ENCODE measurements around the gene PMM2. TPM values are rescaled to one million over a fixed set of nuclear protein-coding genes. Genes with fewer than 3 reads are reported as not detected.

The PMM2 gene
- total RNA-seq, 1 experiment from 2014 or later, result 53.8 TPM

DNA sequence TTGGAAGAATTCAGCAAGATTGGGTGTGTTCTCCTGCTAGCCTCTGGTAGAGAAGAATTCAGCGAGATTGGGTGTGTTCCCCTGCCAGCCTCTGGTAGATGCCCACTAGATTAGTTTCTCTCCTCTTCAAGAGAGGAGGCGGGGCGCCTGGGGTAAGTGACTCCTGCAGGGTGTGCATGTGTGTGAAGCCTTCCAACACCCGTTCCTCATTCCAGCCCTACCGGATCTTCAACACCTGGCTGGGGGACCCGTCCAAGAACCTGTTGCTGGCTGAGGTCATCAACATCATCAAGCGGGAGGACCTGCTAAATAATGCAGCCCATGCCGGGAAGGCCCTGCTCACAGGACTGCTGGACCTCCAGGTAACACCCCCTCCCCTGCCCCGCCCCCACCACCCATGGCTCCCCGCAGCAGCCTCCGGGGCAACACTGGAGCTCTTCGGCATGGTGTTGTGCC lies 21.5 kb upstream of the PMM2 start (continued):
- TF ChIP-seq PREB (CRISPR knock-in tag; IDR thresholded peaks at IDR 0.05; ENCODE audit: borderline replicate concordance), result no peak

DNA sequence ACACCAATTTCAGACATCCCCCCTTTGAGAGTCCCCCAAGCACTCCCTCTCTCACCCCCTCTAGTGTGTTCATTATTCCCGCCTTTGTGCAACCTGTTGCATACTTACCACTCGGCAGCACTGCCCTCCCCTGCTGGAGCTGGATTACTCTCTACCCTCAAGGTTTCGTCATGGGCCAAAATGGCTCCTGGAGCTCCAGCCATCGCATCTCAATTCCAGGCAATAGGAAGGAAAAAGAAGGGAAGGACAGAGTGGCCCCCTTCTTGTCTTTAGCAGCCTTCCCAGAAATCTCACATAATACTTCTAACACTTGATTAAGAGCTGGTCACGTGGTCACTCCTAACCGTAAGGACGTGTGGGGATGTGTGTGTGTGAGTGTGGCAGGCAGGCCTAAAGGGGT lies 20.4 kb upstream of the PMM2 start:
- Mint-ChIP-seq H3K27ac (no peak overlapping the region), H3K4me3 (no peak overlapping the region), H3K27me3 (ENCODE audit: low read depth) (no peaks in the 10 kb centered on the region), H3K36me3 (peaks cover 3% of the 10 kb centered on the region), H3K4me1 (no peaks in the 10 kb centered on the region), H3K9me3 (peaks cover 3% of the 10 kb centered on the region)
- CTCF ChIA-PET, result no interaction called here
- TF ChIP-seq ZBTB21 (CRISPR knock-in tag; IDR thresholded peaks at IDR 0.05; ENCODE audit: borderline replicate concordance) (no peak), ZMAT4 (CRISPR knock-in tag; IDR thresholded peaks at IDR 0.05) (no peak), ZNF416 (CRISPR knock-in tag; IDR thresholded peaks at IDR 0.05) (no peak), USF1 (CRISPR knock-in tag; IDR thresholded peaks at IDR 0.05) (no peak), MXD4 (CRISPR knock-in tag; IDR thresholded peaks at IDR 0.05; ENCODE audit: borderline replicate concordance) (no peak), ZNF219 (CRISPR knock-in tag; IDR thresholded peaks at IDR 0.05; ENCODE audit: borderline replicate concordance) (no peak), PRRX2 (CRISPR knock-in tag; IDR thresholded peaks at IDR 0.05) (no peak)
- DNase-seq (ENCODE audit: low spot score), result no peak
- no peak for ATAC-seq
- POLR2A ChIA-PET, result no interaction called here

GRCh38 chr16:8781797-8782196 lies 15.8 kb upstream of the PMM2 start:
- no peak overlapping the region for H3K4me3 Mint-ChIP-seq
- H3K4me1 Mint-ChIP-seq, result no peaks in the 10 kb centered on the region
- H3K27me3 Mint-ChIP-seq (ENCODE audit: low read depth), result no peaks in the 10 kb centered on the region
- peaks cover 3% of the 10 kb centered on the region for H3K36me3 Mint-ChIP-seq
- ATAC-seq (no peak), DNase-seq (ENCODE audit: low spot score) (no peak)
- ChIA-PET CTCF (no interaction called here), POLR2A (no interaction called here)
- H3K27ac Mint-ChIP-seq, result no peak overlapping the region
- peaks cover 3% of the 10 kb centered on the region for H3K9me3 Mint-ChIP-seq
- TF ChIP-seq, protein P1, sequence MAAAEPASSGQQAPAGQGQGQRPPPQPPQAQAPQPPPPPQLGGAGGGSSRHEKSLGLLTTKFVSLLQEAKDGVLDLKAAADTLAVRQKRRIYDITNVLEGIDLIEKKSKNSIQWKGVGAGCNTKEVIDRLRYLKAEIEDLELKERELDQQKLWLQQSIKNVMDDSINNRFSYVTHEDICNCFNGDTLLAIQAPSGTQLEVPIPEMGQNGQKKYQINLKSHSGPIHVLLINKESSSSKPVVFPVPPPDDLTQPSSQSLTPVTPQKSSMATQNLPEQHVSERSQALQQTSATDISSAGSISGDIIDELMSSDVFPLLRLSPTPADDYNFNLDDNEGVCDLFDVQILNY (CRISPR knock-in tag; IDR thresholded peaks at IDR 0.05), result no peak
- TF ChIP-seq, protein P2, sequence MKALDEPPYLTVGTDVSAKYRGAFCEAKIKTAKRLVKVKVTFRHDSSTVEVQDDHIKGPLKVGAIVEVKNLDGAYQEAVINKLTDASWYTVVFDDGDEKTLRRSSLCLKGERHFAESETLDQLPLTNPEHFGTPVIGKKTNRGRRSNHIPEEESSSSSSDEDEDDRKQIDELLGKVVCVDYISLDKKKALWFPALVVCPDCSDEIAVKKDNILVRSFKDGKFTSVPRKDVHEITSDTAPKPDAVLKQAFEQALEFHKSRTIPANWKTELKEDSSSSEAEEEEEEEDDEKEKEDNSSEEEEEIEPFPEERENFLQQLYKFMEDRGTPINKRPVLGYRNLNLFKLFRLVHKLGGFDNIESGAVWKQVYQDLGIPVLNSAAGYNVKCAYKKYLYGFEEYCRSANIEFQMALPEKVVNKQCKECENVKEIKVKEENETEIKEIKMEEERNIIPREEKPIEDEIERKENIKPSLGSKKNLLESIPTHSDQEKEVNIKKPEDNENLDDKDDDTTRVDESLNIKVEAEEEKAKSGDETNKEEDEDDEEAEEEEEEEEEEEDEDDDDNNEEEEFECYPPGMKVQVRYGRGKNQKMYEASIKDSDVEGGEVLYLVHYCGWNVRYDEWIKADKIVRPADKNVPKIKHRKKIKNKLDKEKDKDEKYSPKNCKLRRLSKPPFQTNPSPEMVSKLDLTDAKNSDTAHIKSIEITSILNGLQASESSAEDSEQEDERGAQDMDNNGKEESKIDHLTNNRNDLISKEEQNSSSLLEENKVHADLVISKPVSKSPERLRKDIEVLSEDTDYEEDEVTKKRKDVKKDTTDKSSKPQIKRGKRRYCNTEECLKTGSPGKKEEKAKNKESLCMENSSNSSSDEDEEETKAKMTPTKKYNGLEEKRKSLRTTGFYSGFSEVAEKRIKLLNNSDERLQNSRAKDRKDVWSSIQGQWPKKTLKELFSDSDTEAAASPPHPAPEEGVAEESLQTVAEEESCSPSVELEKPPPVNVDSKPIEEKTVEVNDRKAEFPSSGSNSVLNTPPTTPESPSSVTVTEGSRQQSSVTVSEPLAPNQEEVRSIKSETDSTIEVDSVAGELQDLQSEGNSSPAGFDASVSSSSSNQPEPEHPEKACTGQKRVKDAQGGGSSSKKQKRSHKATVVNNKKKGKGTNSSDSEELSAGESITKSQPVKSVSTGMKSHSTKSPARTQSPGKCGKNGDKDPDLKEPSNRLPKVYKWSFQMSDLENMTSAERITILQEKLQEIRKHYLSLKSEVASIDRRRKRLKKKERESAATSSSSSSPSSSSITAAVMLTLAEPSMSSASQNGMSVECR (CRISPR knock-in tag; IDR thresholded peaks at IDR 0.05; ENCODE audit: borderline replicate concordance), result no peak
- TF ChIP-seq PRRX2 (CRISPR knock-in tag; IDR thresholded peaks at IDR 0.05) (no peak), NFYB (CRISPR knock-in tag; conservative IDR thresholded peaks at IDR 0.05; ENCODE audit: low read depth) (no peak), SMAD4 (CRISPR knock-in tag; IDR thresholded peaks at IDR 0.05) (no peak), FOXK1 (CRISPR knock-in tag; IDR thresholded peaks at IDR 0.05) (no peak), GABPB1 (CRISPR knock-in tag; IDR thresholded peaks at IDR 0.05) (no peak), ZMAT4 (CRISPR knock-in tag; IDR thresholded peaks at IDR 0.05) (no peak), EMX1 (CRISPR knock-in tag; IDR thresholded peaks at IDR 0.05) (no peak), SMAD3 (CRISPR knock-in tag; IDR thresholded peaks at IDR 0.05; ENCODE audit: borderline replicate concordance) (no peak), NFATC4 (CRISPR knock-in tag; IDR thresholded peaks at IDR 0.05) (no peak), CREB1 (CRISPR knock-in tag; IDR thresholded peaks at IDR 0.05) (no peak), IRF2 (CRISPR knock-in tag; IDR thresholded peaks at IDR 0.05; ENCODE audit: borderline replicate concordance, low read depth) (no peak), FOXJ3 (CRISPR knock-in tag; IDR thresholded peaks at IDR 0.05; ENCODE audit: borderline replicate concordance) (no peak)
- TF ChIP-seq, protein P3, sequence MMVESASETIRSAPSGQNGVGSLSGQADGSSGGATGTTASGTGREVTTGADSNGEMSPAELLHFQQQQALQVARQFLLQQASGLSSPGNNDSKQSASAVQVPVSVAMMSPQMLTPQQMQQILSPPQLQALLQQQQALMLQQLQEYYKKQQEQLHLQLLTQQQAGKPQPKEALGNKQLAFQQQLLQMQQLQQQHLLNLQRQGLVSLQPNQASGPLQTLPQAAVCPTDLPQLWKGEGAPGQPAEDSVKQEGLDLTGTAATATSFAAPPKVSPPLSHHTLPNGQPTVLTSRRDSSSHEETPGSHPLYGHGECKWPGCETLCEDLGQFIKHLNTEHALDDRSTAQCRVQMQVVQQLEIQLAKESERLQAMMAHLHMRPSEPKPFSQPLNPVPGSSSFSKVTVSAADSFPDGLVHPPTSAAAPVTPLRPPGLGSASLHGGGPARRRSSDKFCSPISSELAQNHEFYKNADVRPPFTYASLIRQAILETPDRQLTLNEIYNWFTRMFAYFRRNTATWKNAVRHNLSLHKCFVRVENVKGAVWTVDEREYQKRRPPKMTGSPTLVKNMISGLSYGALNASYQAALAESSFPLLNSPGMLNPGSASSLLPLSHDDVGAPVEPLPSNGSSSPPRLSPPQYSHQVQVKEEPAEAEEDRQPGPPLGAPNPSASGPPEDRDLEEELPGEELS (CRISPR knock-in tag; IDR thresholded peaks at IDR 0.05), result no peak
- TF ChIP-seq, protein P4, sequence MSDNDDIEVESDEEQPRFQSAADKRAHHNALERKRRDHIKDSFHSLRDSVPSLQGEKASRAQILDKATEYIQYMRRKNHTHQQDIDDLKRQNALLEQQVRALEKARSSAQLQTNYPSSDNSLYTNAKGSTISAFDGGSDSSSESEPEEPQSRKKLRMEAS (CRISPR knock-in tag; IDR thresholded peaks at IDR 0.05), result no peak
